Amygdala (tissue), 56 donors: ENCODE data around the gene FBXO28.
"Not testable (repeated sequence)": the region's sequence is repeated elsewhere in the genome, so short reads cannot be mapped to it uniquely, and the experiment has no call there.

Experiments
- DNase-seq, 56 donors: peaks; one replicate each; lab custom pipeline; 2025; lab: John Stamatoyannopoulos, UW

FBXO28 gene

DNA sequence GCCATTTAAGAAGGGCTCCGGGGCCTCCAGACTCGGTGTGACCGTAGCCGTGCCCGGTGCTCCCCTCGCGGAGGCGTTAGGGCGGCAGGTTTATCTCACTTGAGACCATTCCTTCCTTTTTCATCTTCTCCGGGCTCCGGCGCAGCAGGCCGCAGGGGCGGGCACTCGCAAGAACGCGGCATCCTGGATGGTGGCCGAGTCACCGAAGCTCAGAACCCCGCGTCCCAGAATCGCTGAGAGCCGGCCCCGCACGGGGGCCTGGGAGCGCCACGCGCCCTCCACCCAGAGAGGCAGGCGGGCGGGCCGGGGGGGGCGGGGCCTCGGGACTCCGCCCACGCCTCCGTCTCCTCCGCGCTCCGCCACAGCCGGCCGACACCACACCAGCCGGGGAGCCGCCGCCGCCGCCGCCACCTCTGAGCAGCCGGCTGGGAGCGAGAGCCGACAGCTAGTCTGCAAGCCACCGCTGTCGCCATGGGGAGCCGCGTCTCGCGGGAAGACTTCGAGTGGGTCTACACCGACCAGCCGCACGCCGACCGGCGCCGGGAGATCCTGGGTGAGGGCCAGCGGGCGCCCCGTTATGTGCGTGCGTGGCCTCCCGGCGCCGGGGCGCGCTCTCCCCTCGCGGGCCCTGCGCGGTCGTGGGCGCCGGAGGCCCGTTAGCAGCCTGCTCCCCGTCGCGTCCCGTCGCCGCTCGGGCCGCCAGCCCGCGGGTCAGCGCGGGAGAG lies 69.1 kb downstream of the FBXO28 start, which contains the start of gene DEGS1:
Gene DEGS1 (plus strand): TSS at position 375 of the 725 bp plus-strand sequence. CDS start 97 bp downstream, at position 472.
- DNase-seq, result peak; percentile 36 to 94 (median 74)

DNA sequence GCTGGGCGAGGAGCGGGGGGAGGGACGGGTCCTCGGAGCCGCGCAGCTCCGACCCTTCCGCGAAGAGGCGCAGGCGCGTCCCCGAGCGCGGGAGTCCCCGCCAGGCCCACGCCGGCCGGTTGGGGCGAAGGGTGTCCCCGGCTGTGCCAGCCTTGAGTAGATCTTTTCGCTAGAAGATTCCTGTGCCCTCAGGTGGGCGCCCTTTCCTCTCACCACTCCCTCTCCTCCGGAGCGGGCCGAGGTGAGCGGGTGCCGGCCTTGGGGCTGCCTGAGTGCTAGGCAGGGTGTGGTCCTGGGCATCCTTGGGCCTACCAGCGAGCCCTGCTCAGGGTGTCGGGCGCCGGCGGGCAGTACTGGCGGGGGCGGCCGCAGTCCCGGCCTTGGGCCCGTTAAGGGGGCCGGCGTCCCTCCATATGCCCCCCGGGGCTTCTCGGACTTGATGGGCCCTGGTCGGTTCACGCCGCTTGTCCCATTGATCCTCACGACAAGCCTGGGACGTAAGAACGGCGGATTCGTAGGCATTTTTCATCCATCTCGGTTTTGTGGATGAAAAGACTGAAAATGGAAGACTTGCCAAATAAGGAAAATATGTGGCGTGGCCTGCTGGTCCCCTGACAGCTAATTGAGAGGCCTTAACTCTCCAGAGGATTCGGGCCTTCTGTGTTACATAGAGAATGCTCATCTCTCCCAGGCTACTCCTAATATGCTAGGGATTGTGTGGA lies 69.8 kb downstream of the FBXO28 start:
- DNase-seq, result peak in 45 of 56 donors; percentile 14 to 82 (median 58)

DNA sequence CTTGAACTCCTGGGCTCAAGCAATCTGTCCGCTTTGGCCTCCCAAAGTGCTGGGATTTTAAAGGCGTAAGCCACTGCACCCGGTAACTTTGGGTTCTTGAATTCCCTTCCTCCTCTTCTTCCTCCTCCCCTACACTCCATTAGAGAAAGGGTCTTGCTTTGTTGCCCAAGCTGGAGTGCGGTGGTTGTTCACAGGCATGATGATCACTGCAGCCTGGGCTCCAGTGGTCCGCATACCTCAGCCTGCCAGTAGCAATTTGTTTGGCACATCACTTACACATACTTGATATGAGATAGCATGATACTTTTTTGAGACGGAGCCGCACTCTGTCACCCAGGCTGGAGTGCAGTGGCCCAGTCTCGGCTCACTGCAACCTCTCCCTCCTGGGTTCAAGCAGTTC lies 71.3 kb downstream of the FBXO28 start:
- no peak for DNase-seq

DNA sequence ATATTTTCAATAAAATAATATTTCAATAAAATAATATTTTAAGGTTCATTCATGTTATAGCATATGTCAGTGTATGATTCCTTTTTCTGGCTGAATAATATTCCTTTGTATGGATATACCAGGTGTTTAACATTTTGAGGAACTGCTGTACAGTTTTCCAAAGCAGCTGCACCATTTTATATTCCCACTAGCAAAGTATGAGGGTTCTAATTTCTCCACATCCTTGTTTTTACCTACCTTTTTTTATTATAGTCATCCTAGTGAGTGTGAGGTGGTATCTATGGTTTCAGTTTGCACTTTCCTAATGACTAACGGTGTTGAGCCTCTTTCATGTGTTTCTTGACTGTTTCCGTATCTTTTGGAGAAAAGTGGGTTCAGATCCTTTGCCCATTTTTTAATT lies 74.4 kb downstream of the FBXO28 start:
- no peak for DNase-seq

DNA sequence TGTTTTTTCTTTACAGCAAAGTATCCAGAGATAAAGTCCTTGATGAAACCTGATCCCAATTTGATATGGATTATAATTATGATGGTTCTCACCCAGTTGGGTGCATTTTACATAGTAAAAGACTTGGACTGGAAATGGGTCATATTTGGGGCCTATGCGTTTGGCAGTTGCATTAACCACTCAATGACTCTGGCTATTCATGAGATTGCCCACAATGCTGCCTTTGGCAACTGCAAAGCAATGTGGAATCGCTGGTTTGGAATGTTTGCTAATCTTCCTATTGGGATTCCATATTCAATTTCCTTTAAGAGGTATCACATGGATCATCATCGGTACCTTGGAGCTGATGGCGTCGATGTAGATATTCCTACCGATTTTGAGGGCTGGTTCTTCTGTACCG lies 75.7 kb downstream of the FBXO28 start:
- no peak for DNase-seq

DNA sequence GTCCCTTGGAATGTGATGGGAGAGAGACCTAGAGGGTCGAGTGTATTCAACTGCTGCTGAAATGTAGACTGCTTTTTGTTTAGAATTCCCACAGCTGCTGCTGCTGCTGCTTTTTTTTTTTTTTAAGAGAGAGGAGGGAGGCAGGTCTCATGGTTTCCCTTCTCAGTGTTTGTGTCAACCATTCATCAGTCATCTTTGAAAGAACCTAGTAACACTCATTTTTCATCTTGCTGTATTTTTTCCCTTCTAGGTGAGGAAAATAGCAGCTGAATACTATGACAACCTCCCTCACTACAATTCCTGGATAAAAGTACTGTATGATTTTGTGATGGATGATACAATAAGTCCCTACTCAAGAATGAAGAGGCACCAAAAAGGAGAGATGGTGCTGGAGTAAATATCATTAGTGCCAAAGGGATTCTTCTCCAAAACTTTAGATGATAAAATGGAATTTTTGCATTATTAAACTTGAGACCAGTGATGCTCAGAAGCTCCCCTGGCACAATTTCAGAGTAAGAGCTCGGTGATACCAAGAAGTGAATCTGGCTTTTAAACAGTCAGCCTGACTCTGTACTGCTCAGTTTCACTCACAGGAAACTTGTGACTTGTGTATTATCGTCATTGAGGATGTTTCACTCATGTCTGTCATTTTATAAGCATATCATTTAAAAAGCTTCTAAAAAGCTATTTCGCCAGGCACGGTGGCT lies 78.3 kb downstream of the FBXO28 start:
- DNase-seq, result no peak

DNA sequence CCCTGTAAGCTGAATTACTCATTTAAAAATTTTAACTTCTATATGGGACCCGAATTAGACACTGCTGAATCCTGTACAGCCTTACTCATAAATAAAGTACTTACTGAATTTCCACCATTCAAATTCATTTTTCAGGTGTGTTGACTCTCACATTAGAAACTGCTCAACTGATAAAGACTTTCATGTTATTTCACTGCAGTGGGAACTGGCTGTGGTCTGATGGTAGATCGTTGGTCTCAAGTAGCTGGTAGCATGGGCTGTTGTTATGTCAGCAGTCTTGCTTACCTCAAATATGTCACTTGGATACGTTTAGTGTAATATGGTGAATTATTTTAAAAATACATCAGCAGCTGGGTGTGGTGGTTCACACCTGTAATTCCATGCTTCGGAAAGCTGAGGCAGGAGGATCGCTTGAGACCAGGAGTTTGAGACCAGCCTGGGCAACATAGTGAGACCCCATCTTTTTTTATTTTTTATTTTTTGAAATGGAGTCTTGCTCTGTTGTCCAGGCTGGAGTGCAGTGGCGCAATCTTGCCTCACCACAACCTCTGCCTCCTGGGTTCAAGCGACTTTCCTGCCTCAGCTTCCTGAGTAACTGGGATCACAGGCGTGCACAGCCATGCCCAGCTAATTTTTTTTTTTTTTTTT lies 79.5 kb downstream of the FBXO28 start:
- DNase-seq, result no peak

DNA sequence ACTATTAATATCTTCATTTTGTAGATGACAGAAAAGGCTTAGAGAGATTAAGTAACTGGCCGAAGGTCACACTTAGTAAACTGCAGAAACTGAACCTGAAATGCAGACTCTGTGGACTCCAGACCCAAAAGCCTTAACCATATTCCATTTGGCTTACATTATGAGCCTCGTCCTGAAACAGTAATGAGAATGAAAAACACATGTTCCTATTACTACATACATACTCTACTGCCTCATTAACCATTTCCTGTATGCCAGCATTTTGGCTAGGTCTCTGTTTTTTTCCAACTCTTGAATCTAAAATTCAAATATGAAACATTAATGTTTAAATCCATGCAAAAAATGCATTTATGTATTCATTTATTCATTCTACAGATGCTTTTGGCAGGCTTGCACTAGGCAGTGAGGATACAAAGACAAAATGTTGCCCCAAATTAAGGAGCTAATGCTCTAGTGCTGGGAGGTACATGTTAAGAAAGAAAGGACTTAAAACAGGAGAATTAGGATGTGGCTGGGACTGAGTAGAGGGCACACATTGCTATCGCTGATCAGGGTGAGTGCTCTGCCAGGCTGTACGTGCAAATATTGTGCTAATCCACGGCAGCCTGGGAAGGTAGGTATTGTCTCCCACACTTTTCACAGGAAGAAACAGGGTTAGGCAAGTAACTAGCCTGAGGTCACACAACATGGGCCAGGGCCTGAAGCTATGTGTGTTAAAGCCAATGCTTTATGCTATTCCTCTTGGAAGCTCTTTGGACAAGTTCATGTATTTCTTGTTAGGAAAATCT lies 83.1 kb downstream of the FBXO28 start:
- DNase-seq, result no peak

DNA sequence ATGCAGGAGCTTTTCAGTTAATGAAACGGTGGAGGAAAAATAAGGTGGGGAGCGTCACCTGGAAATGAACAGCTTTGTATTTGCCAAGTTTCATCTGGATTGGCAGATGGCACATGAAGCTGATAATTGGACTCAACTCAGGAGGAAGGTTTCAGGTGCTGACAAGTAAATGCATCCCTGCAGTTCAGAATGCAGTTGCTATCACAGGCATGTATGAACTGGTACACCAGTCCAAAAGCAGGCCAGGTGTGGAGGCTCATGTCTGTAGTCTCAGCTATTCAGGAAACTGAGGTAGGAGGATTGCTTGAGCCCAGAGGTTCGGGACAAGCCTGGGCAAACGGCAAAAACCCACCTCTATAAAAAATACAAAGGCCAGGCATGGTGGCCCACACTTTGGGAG lies 84.7 kb downstream of the FBXO28 start:
- no peak for DNase-seq

DNA sequence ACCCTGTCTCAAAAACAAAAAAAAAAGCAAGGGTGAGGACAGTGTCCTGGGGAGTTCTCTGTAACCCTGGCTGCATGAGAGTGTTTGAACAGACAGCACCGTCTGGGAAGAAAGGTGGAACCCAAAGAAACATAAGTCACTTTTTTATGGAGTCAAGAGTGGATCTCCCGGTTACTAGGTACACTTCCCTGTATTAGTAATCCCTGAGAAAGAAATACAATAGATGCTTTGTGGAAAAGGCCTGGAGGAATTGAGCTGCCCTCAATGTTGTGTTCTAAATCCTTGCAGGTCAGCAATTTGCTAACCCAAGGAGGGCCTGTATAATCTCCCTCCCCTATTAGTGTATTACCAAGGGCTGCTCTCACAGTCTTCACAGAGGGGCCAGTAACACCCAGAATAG lies 85.8 kb downstream of the FBXO28 start:
- no peak for DNase-seq

DNA sequence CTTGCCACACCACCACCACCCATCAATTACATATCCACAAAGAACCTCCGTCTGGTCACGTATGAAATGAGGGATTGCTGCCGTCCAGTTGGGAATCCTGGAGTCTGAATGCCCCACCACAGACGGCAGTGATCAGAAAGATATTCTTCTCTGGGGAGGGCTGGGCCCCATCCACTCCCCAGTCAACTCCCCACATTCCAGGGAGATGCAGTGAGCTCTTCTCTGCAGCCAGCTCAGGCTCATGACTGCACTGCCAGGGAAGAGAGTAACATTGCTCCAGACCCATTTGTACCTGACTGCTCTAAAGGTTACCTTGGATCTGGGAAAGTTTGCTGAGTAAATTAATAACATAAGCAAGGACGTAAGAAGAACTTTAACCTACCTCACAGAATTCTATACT lies 87.5 kb downstream of the FBXO28 start:
- DNase-seq, result no peak

DNA sequence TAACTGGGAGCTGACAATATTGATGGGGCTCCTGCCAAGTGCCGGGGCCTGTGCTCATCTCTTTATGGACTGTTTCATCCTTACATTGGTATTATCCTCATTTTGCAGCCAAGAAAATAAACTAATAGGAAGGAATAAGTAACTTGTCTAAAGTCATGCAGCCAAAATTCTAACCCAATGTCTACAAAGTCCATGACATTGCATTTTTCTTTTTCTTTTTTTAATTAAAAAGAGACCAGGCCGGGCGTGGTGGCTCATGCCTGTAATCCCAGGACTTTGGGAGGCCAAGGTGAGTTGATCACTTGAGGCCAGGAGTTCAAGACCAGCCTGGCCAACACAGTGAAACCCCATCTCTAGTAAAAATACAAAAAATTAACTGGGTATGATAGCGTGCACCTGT lies 87.9 kb downstream of the FBXO28 start:
- DNase-seq, result no peak

DNA sequence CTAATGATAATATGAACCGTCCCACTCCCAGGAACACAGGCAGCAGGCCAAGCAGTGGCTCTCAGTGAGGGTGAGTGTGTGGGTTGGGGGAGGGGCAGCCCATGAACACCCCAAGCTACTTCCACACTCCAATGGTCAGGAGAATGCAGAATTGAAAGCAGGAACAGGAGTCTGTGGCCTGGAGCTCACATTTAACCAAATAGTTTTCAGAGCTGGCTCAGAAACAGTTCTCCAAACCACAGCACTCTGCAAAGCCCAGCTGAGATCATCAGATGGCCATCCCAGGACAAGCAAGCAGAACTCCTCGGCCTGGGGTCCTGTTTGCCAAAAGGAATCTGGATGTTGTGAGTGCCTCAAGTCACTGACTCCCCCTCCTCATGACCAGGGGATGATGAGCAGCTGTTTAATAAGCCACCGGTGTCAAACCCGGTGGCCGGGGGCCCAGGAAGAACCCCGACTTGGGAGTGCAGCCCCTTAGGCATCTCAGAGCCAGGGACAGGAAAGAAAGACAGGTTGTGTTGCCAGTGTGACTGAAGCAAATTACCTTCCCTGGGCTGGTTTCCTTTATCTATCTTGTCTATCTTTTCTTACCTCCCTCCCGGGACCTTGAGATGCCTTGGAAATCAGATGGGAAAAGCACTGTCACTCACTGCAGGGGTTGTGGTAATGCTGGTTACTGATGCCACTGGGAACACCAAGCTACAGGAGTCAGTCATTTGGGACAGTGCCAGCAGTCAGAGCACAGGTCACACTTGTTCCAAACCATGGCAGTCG lies 89.5 kb downstream of the FBXO28 start:
- peak in 35 of 56 donors; percentile 4 to 69 (median 27) for DNase-seq

DNA sequence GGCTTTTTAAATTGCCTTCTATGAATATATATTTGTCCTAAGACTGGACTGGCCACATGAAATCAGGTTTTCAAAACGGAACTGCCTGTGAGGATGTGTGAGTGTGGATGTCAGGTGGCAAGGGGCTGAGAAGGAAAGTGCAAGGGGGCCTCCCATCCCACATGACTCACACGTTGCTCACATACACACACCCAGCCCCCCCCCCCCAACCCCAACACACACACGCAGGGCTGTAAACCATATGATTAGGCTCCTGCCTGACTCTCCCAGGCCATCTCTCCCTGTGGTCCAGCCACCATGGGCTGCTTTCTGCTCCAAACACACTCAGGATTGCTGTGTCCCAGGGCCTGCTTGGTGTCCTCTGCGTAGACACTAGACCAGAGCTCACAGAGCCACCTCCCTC lies 91.5 kb downstream of the FBXO28 start:
- peak in 3 of 56 donors; percentile 6 to 13 (median 13) for DNase-seq

DNA sequence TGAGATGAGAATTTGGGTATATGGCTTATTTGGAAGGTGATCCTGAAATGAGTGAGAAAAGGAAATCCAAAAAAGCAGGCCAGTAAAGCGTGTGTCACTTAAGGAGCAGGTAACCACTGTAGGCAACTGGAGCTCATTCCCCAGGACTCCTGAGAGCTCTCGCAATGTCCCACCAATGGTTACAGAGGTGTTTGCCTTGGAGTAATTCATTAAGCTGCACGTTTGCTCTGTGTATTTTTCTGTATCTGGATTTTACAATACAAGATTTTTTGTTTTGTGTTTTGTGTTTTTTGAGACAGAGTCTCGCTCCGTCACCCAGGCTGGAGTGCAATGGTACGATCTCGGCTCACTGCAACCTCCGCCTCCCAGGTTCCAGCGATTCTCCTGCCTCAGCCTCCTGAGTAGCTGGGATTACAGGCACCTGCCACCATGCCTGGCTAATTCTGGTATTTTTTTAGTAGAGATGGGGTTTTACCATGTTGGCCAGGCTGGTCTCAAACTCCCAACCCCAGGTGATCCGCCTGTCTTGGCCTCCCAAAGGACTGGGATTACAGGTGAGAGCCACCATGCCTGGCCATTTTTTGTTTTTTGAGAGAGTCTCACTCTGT lies 92.1 kb downstream of the FBXO28 start:
- DNase-seq, result not testable (repeated sequence)

DNA sequence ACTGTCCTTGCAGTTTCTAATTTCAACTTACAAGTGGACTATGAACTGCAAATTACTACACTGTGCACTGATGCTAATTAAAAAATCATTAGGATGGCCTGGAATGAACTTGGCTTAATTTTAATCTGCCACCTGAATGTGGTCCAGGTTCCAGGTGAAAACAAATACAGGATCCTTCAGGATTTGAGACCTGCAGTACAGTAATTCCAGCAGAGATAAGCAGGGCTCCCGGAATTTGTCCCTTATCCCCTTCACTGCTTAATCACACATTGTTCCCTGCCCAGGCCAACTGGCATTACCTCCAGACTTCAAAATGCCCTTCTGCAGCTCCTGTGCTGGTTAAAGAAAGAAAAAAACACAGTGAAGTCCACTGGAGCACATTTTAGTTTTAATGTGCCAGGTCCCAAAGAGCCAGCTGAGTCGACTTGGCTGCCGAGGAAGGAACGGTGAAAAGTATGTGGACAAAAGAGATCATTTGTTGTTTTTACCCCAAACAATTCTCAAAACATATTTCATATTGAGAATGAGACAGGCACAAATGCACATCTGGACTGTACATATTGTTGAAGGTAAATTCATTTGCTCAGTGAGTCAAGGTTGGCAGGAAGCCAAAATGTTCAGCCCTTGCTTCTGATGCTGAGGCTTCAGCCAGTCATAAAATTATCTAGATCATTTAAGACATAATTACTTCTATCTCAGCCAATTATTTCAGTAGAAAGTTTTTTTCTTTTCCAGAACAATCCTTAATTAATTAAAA lies 97.5 kb downstream of the FBXO28 start:
- peak in 2 of 56 donors; percentile 8 to 55 for DNase-seq
